Fibroblast of lung (primary cell): ENCODE measurements around the gene KRTAP5-3.

Source experiments
- CTCF ChIP-seq, 2 donors: IDR thresholded peaks in 1 of 2; conservative IDR thresholded peaks in 1 of 2; 1 replicate in 1 of 2; 2 replicates in 1 of 2; pipeline ENCODE4 v1.5.1; 2011 to 2012; ENCODE audit warnings: low read length in 2 of 2, control low read depth in 1 of 2, inconsistent platforms in 1 of 2, low read depth in 1 of 2, mild to moderate bottlenecking in 1 of 2
- EZH2 ChIP-seq: IDR thresholded peaks from 2 replicates; pipeline ENCODE4 v1.5.1; 2012; ENCODE audit warnings: low read length, control low read depth, mild to moderate bottlenecking; ENCODE audit errors: missing control alignments

GRCh38 chr11:1608363-1608762 lies at the start of gene KRTAP5-3:
- no peak for TF ChIP-seq EZH2
- TF ChIP-seq CTCF (conservative IDR thresholded peaks at IDR 0.05 in 1 of 2, IDR thresholded peaks at IDR 0.05 in 1 of 2; ENCODE audit: low read depth in 1 of 2, low read length in 2 of 2): no peak
